Neural progenitor cell (in vitro differentiated cells): ENCODE data around the gene VMP1. TPM values are rescaled to one million over a fixed set of nuclear protein-coding genes. Genes with fewer than 3 reads are reported as not detected.

Experiments
- DNase-seq: peaks from one replicate; pipeline ENCODE4 v3.0.0-alpha.2; 2016; ENCODE audit warnings: low spot score
- H2AFZ ChIP-seq: fragments of 200-600 bp; sonication (generic); replicated peaks from 2 replicates; pipeline ENCODE4 v1.6.1; 2016; ENCODE audit warnings: antibody characterized with exemption
- H3F3A ChIP-seq: fragments of 200-600 bp; sonication (generic); 2 replicates; pipeline ENCODE4 v1.6.1; 2016; ENCODE audit warnings: antibody characterized with exemption, low read depth
- H3K27ac ChIP-seq: fragments of 200-600 bp; sonication (generic); 2 replicates; pipeline ENCODE4 v1.5.1; 2016; ENCODE audit warnings: mild to moderate bottlenecking
- H3K27me3 ChIP-seq: fragments of 200-600 bp; sonication (generic); 2 replicates; pipeline ENCODE4 v1.6.1; 2016; ENCODE audit warnings: mild to moderate bottlenecking, moderate library complexity
- H3K36me3 ChIP-seq: fragments of 200-600 bp; sonication (generic); 2 replicates; pipeline ENCODE4 v1.5.1; 2016
- H3K4me1 ChIP-seq: fragments of 200-600 bp; sonication (generic); 2 replicates; pipeline ENCODE4 v1.6.1; 2016; ENCODE audit warnings: mixed run types
- H3K4me2 ChIP-seq: fragments of 200-600 bp; sonication (generic); 2 replicates; pipeline ENCODE4 v1.6.1; 2016
- H3K4me3 ChIP-seq: fragments of 200-600 bp; sonication (generic); 2 replicates; pipeline ENCODE4 v1.5.1; 2016
- H3K79me2 ChIP-seq: fragments of 200-600 bp; sonication (generic); 2 replicates; pipeline ENCODE4 v1.6.1; 2016; ENCODE audit warnings: low read depth
- H3K9ac ChIP-seq: fragments of 200-600 bp; sonication (generic); 2 replicates; pipeline ENCODE4 v1.6.1; 2016
- H3K9me3 ChIP-seq: fragments of 200-600 bp; sonication (generic); 2 replicates; pipeline ENCODE4 v1.5.1; 2016; ENCODE audit warnings: low read depth
- H4K20me1 ChIP-seq: fragments of 200-600 bp; sonication (generic); 2 replicates; pipeline ENCODE4 v1.6.1; 2016; ENCODE audit warnings: low read depth
- H3K27ac Mint-ChIP-seq: 3 replicates; pipeline ENCODE4 v1.8.0; 2021; ENCODE audit warnings: mixed read lengths
- H3K27me3 Mint-ChIP-seq: 2 replicates; pipeline ENCODE4 v1.8.0; 2022; ENCODE audit warnings: low read depth, mild to moderate bottlenecking, inconsistent platforms, moderate library complexity, mixed read lengths; ENCODE audit not compliant: insufficient read depth
- H3K36me3 Mint-ChIP-seq: 3 replicates; pipeline ENCODE4 v1.8.0; 2021; ENCODE audit warnings: mixed read lengths
- H3K4me1 Mint-ChIP-seq: 3 replicates; pipeline ENCODE4 v1.8.0; 2021; ENCODE audit warnings: mixed read lengths
- H3K4me3 Mint-ChIP-seq: 3 replicates; pipeline ENCODE4 v1.8.0; 2021; ENCODE audit warnings: mild to moderate bottlenecking, moderate library complexity, mixed read lengths
- H3K9me3 Mint-ChIP-seq: 3 replicates; pipeline ENCODE4 v1.8.0; 2020; ENCODE audit warnings: mixed read lengths
- CTCF ChIP-seq: fragments of 200-600 bp; sonication (generic); IDR thresholded peaks from 2 replicates; pipeline ENCODE4 v1.5.1; 2017; ENCODE audit warnings: antibody characterized with exemption, mild to moderate bottlenecking
- EZH2 ChIP-seq: fragments of 200-600 bp; sonication (generic); IDR thresholded peaks from 2 replicates; pipeline ENCODE4 v1.6.1; 2017; ENCODE audit warnings: antibody characterized with exemption, mild to moderate bottlenecking, moderate library complexity
- EZH2phosphoT487 ChIP-seq: fragments of 200-600 bp; sonication (generic); IDR thresholded peaks from 2 replicates; pipeline ENCODE4 v1.6.1; 2017; ENCODE audit warnings: antibody characterized with exemption
- total RNA-seq: library from RNA; depleted of rRNA; stranded (reverse); fragments of >200 nt; gene quantifications from 2 replicates; pipeline ENCODE4 v1.2.3, GENCODE V29; 2015; ENCODE audit warnings: low replicate concordance

VMP1 gene
- total RNA-seq, 1 donor from 2014 or later: 62.1 TPM

GRCh38 chr17:59830007-59830630 is 122.7 kb downstream of the VMP1 start:
- Histone ChIP-seq H3K9ac (no peak overlapping the region), H3K36me3 (no peaks in the 10 kb centered on the region), H3K27ac (no peak overlapping the region), H3F3A (peaks cover 3% of the 10 kb centered on the region), H2AFZ (no peak overlapping the region), H3K4me3 (no peak overlapping the region), H3K9me3 (no peaks in the 10 kb centered on the region), H3K27me3 (no peaks in the 10 kb centered on the region), H3K79me2 (no peaks in the 10 kb centered on the region), H4K20me1 (no peaks in the 10 kb centered on the region), H3K4me1 (peaks cover 4% of the 10 kb centered on the region), H3K4me2 (no peak overlapping the region)
- no peak for TF ChIP-seq EZH2
- no peak for TF ChIP-seq EZH2phosphoT487
- TF ChIP-seq CTCF: no peak
- Mint-ChIP-seq H3K9me3 (no peaks in the 10 kb centered on the region), H3K27me3 (peaks cover 3% of the 10 kb centered on the region), H3K4me3 (no peak overlapping the region), H3K4me1 (peaks cover 23% of the 10 kb centered on the region), H3K27ac (no peak overlapping the region), H3K36me3 (peaks cover 1% of the 10 kb centered on the region)
- DNase-seq: no peak

- Histone ChIP-seq H3K4me3 (no peak overlapping the region), H3K27ac (no peak overlapping the region), H3K79me2 (no peaks in the 10 kb centered on the region), H3K4me2 (no peak overlapping the region), H3K9ac (no peak overlapping the region), H3K36me3 (no peaks in the 10 kb centered on the region), H2AFZ (no peak overlapping the region), H3K9me3 (no peaks in the 10 kb centered on the region), H3K4me1 (peaks cover 4% of the 10 kb centered on the region), H3F3A (peaks cover 3% of the 10 kb centered on the region), H4K20me1 (no peaks in the 10 kb centered on the region), H3K27me3 (no peaks in the 10 kb centered on the region)
- Mint-ChIP-seq H3K4me3 (no peak overlapping the region), H3K9me3 (no peaks in the 10 kb centered on the region), H3K27ac (no peak overlapping the region), H3K27me3 (peaks cover 3% of the 10 kb centered on the region), H3K4me1 (peaks cover 23% of the 10 kb centered on the region), H3K36me3 (peaks cover 1% of the 10 kb centered on the region)
- no peak for DNase-seq
- no peak for TF ChIP-seq CTCF
- TF ChIP-seq EZH2phosphoT487: no peak
- TF ChIP-seq EZH2: no peak
These were observed 123.5 kb downstream of the VMP1 start for GRCh38 chr17:59830846-59831486.

- H4K20me1 ChIP-seq: no peaks in the 10 kb centered on the region
- TF ChIP-seq CTCF (no peak), EZH2 (no peak), EZH2phosphoT487 (no peak)
- DNase-seq: no peak
- H3K27ac ChIP-seq: peak overlapping the region; percentile 16
- peaks cover 18% of the 10 kb centered on the region for H3F3A ChIP-seq
- no peak overlapping the region for H2AFZ ChIP-seq
- H3K4me1 ChIP-seq: peaks cover 9% of the 10 kb centered on the region
- peaks cover 34% of the 10 kb centered on the region for H3K4me1 Mint-ChIP-seq
- H3K9me3 ChIP-seq: no peaks in the 10 kb centered on the region
- no peaks in the 10 kb centered on the region for H3K27me3 ChIP-seq
- H3K4me2 ChIP-seq: no peak overlapping the region
- no peaks in the 10 kb centered on the region for H3K9me3 Mint-ChIP-seq
- no peaks in the 10 kb centered on the region for H3K79me2 ChIP-seq
- H3K36me3 Mint-ChIP-seq: peaks cover 1% of the 10 kb centered on the region
- no peaks in the 10 kb centered on the region for H3K36me3 ChIP-seq
- H3K9ac ChIP-seq: no peak overlapping the region
- no peak overlapping the region for H3K4me3 ChIP-seq
- H3K27ac Mint-ChIP-seq: peak overlapping the region; percentile 39
- peaks cover 3% of the 10 kb centered on the region for H3K27me3 Mint-ChIP-seq
- H3K4me3 Mint-ChIP-seq: no peak overlapping the region
These were observed 125.5 kb downstream of the VMP1 start for GRCh38 chr17:59832883-59833379.
